SK-N-SH (cell line): ENCODE measurements around the gene TEP1. TPM values are rescaled to one million over a fixed set of nuclear protein-coding genes. Genes with fewer than 3 reads are reported as not detected.

Experiments
- CTCF ChIA-PET: fragments of 300-600, 350-600 bp; formaldehyde crosslinking; extraction: SDS; loops from one replicate; lab custom pipeline; 2021; lab: Yijun Ruan, JAX
- POLR2A ChIA-PET: fragments of 350-600 bp; sonication (Branson Sonifier 250); formaldehyde crosslinking; extraction: SDS; loops from one replicate; lab custom pipeline; 2020; ENCODE audit warnings: antibody characterized with exemption, inconsistent platforms; lab: Yijun Ruan, JAX
- DNase-seq: peaks from one replicate; pipeline ENCODE4 v3.0.0; 2012
- H2AFZ ChIP-seq: fragments of 200-600 bp; sonication (generic); 2 replicates; pipeline ENCODE4 v1.8.1; 2016; ENCODE audit warnings: antibody characterized with exemption, mild to moderate bottlenecking, low read depth
- H3F3A ChIP-seq: fragments of 200-600 bp; sonication (generic); replicated peaks from 2 replicates; pipeline ENCODE3; 2016; ENCODE audit warnings: antibody characterized with exemption, mild to moderate bottlenecking; ENCODE audit not compliant: insufficient read depth
- H3K27ac ChIP-seq, 2 experiments: fragments of 200-500 bp in 1 of 2; fragments of 200-600 bp in 1 of 2; sonication (Bioruptor generic) in 1 of 2; sonication (generic), shearing (Covaris generic) in 1 of 2; 2 replicates each; pipeline versions ENCODE4 v1.5.1 to v1.6.1; 2014 to 2016; ENCODE audit warnings: low read depth in 2 of 2, inconsistent platforms in 1 of 2, low read length in 1 of 2, mild to moderate bottlenecking in 1 of 2, mixed read lengths in 1 of 2
- H3K27me3 ChIP-seq: fragments of 200-600 bp; sonication (generic), shearing (Covaris generic); 2 replicates; pipeline ENCODE4 v1.6.1; 2016; ENCODE audit warnings: mixed run types; ENCODE audit not compliant: insufficient read depth
- H3K36me3 ChIP-seq, 2 experiments: fragments of 200-500 bp in 1 of 2; fragments of 200-600 bp in 1 of 2; sonication (Bioruptor generic) in 1 of 2; sonication (generic) in 1 of 2; replicated peaks in 1 of 2; 2 replicates each; pipeline versions ENCODE3 to v1.5.1; 2014 to 2016; ENCODE audit warnings: low read length in 1 of 2, mild to moderate bottlenecking in 1 of 2; ENCODE audit not compliant: insufficient read depth in 2 of 2, control insufficient read depth in 1 of 2
- H3K4me1 ChIP-seq, 2 experiments: fragments of 200-500 bp in 1 of 2; fragments of 200-600 bp in 1 of 2; sonication (Bioruptor generic) in 1 of 2; sonication (generic), shearing (Covaris generic) in 1 of 2; 2 replicates each; pipeline versions ENCODE4 v1.5.1 to v1.6.1; 2014 to 2016; ENCODE audit warnings: low read depth in 1 of 2, low read length in 1 of 2, mixed run types in 1 of 2; ENCODE audit not compliant: insufficient read depth in 2 of 2, control insufficient read depth in 1 of 2
- H3K4me2 ChIP-seq: fragments of 200-600 bp; sonication (generic), shearing (Covaris generic); 2 replicates; pipeline ENCODE4 v1.6.1; 2017; ENCODE audit warnings: mixed run types
- H3K4me3 ChIP-seq, 2 experiments: fragments of 200-500 bp in 1 of 2; fragments of 200-600 bp in 1 of 2; sonication (Bioruptor generic) in 1 of 2; sonication (generic), shearing (Covaris generic) in 1 of 2; 2 replicates each; pipeline versions ENCODE4 v1.5.1 to v1.8.1; 2014 to 2016; ENCODE audit warnings: low read depth in 2 of 2, inconsistent platforms in 1 of 2, low read length in 1 of 2, mild to moderate bottlenecking in 1 of 2, mixed read lengths in 1 of 2, moderate library complexity in 1 of 2
- H3K79me2 ChIP-seq: fragments of 200-600 bp; sonication (generic); 2 replicates; pipeline ENCODE4 v1.8.1; 2017; ENCODE audit warnings: mild to moderate bottlenecking; ENCODE audit not compliant: insufficient read depth
- H3K9ac ChIP-seq: fragments of 200-600 bp; sonication (generic); 2 replicates; pipeline ENCODE4 v1.6.1; 2017; ENCODE audit warnings: mixed run types
- H3K9me2 ChIP-seq: fragments of 200-600 bp; sonication (generic); 2 replicates; pipeline ENCODE4 v1.6.1; 2017; ENCODE audit warnings: mixed run types
- H3K9me3 ChIP-seq: fragments of 200-600 bp; sonication (generic); 2 replicates; pipeline ENCODE4 v1.6.1; 2017; ENCODE audit warnings: mixed run types, mild to moderate bottlenecking, moderate library complexity
- H4K20me1 ChIP-seq: fragments of 200-600 bp; sonication (generic); 2 replicates; pipeline ENCODE4 v1.6.1; 2017; ENCODE audit warnings: mild to moderate bottlenecking, mixed run types; ENCODE audit not compliant: insufficient read depth
- EP300 ChIP-seq, 2 experiments: IDR thresholded peaks; 2 replicates each; pipeline versions ENCODE4 v1.4.0 to v1.6.1; 2012; ENCODE audit warnings: borderline replicate concordance in 1 of 2, low read depth in 1 of 2, low read length in 1 of 2
- FOSL2 ChIP-seq: IDR thresholded peaks from 2 replicates; pipeline ENCODE4 v1.4.0; 2012; ENCODE audit warnings: low read depth, mild to moderate bottlenecking, moderate library complexity, borderline replicate concordance
- FOXJ3 ChIP-seq: sonication (generic); formaldehyde crosslinking; IDR thresholded peaks from 2 replicates; pipeline ENCODE4 v1.5.1; 2020; ENCODE audit warnings: mild to moderate bottlenecking, missing genetic modification reagents
- GATA2 ChIP-seq: sonication (generic); formaldehyde crosslinking; IDR thresholded peaks from 2 replicates; pipeline ENCODE4 v1.5.0; 2020; ENCODE audit warnings: mild to moderate bottlenecking, missing genetic modification reagents
- JUND ChIP-seq: IDR thresholded peaks from 2 replicates; pipeline ENCODE4 v1.4.0; 2012
- MEF2A ChIP-seq: IDR thresholded peaks from 2 replicates; pipeline ENCODE4 v1.4.0; 2012; ENCODE audit warnings: low read depth, borderline replicate concordance
- MXI1 ChIP-seq: IDR thresholded peaks from 2 replicates; pipeline ENCODE4 v1.6.1; 2012; ENCODE audit warnings: mild to moderate bottlenecking, low read depth, low read length, improper control_type of control experiment
- NFIC ChIP-seq: IDR thresholded peaks from 2 replicates; pipeline ENCODE4 v1.4.0; 2012; ENCODE audit warnings: borderline replicate concordance
- POLR2AphosphoS5 ChIP-seq: IDR thresholded peaks from 2 replicates; pipeline ENCODE4 v1.6.1; 2012; ENCODE audit warnings: low read depth, low read length
- RFX5 ChIP-seq: IDR thresholded peaks from 2 replicates; pipeline ENCODE4 v1.6.1; 2012; ENCODE audit warnings: mild to moderate bottlenecking, improper control_type of control experiment, low read length
- SIN3A ChIP-seq: IDR thresholded peaks from 2 replicates; pipeline ENCODE4 v1.6.1; 2012; ENCODE audit warnings: low read depth, mild to moderate bottlenecking, low read length, moderate library complexity, borderline replicate concordance
- SMC3 ChIP-seq: IDR thresholded peaks from 2 replicates; pipeline ENCODE4 v1.6.1; 2012; ENCODE audit warnings: low read depth, low read length, improper control_type of control experiment
- TCF12 ChIP-seq: IDR thresholded peaks from 2 replicates; pipeline ENCODE4 v1.4.0; 2012
- TEAD4 ChIP-seq: IDR thresholded peaks from 2 replicates; pipeline ENCODE4 v1.4.0; 2012; ENCODE audit warnings: mild to moderate bottlenecking, borderline replicate concordance; ENCODE audit not compliant: insufficient read depth
- USF1 ChIP-seq: IDR thresholded peaks from 2 replicates; pipeline ENCODE4 v1.4.0; 2012; ENCODE audit warnings: low read depth, borderline replicate concordance
- YY1 ChIP-seq: IDR thresholded peaks from 2 replicates; pipeline ENCODE4 v1.4.0; 2012; ENCODE audit warnings: low read depth, mild to moderate bottlenecking
- WGBS: methylation state at CpG from one replicate; pipeline ENCODE4 v1.1.6; 2017; ENCODE audit warnings: low lambda C conversion rate; 5-methylcytosine and 5-hydroxymethylcytosine counted together
- polyA plus RNA-seq, 3 experiments: library from polyadenylated mRNA; depleted of rRNA; stranded (reverse); fragments of >200 nt; gene quantifications; 2 replicates each; pipeline ENCODE4 v1.2.3, GENCODE V29; 2012
- TF ChIP-seq, protein P1 (sequence below): fragments of 150-350 bp; IDR thresholded peaks from 2 replicates; pipeline ENCODE4 v1.6.1; 2016; ENCODE audit warnings: mild to moderate bottlenecking, low read depth, low read length
- TF ChIP-seq, protein P2 (sequence below): IDR thresholded peaks from 2 replicates; pipeline ENCODE4 v1.4.0; 2012; ENCODE audit warnings: low read depth, borderline replicate concordance
- TF ChIP-seq, protein P3 (sequence below): fragments of 150-350 bp; IDR thresholded peaks from 2 replicates; pipeline ENCODE4 v1.6.1; 2017; ENCODE audit warnings: antibody characterized with exemption, low read length, low read depth, borderline replicate concordance
- TF ChIP-seq, protein P4 (sequence below): IDR thresholded peaks from 2 replicates; pipeline ENCODE4 v1.6.1; 2012; ENCODE audit warnings: mild to moderate bottlenecking, low read depth, low read length, moderate library complexity

Gene TEP1
- polyA plus RNA-seq, 1 of the 3 experiments (the other 2 are of a cell fraction), result 12.1 TPM

GRCh38 chr14:20376071-20376588, 37.2 kb downstream of the TEP1 start:
- Histone ChIP-seq H2AFZ (no peak overlapping the region), H3K4me2 (no peak overlapping the region), H3K79me2 (no peaks in the 10 kb centered on the region), H4K20me1 (no peaks in the 10 kb centered on the region), H3K4me3 (no peak overlapping the region), H3K4me1 (no peaks in the 10 kb centered on the region), H3K9me2 (no peaks in the 10 kb centered on the region), H3K9ac (no peak overlapping the region), H3K27me3 (no peaks in the 10 kb centered on the region), H3K9me3 (no peaks in the 10 kb centered on the region), H3F3A (no peaks in the 10 kb centered on the region), H3K27ac (no peak overlapping the region), H3K36me3 (peaks cover 33 to 86% of the 10 kb centered on the region in 2 experiments)
- no peak for TF ChIP-seq FOXJ3 (CRISPR knock-in tag)
- no peak for TF ChIP-seq JUND
- TF ChIP-seq FOSL2, result no peak
- TF ChIP-seq GATA2 (CRISPR knock-in tag), result no peak
- no peak for TF ChIP-seq POLR2AphosphoS5
- TF ChIP-seq, protein P1, sequence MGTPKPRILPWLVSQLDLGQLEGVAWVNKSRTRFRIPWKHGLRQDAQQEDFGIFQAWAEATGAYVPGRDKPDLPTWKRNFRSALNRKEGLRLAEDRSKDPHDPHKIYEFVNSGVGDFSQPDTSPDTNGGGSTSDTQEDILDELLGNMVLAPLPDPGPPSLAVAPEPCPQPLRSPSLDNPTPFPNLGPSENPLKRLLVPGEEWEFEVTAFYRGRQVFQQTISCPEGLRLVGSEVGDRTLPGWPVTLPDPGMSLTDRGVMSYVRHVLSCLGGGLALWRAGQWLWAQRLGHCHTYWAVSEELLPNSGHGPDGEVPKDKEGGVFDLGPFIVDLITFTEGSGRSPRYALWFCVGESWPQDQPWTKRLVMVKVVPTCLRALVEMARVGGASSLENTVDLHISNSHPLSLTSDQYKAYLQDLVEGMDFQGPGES, result no peak
- TF ChIP-seq, protein P2, sequence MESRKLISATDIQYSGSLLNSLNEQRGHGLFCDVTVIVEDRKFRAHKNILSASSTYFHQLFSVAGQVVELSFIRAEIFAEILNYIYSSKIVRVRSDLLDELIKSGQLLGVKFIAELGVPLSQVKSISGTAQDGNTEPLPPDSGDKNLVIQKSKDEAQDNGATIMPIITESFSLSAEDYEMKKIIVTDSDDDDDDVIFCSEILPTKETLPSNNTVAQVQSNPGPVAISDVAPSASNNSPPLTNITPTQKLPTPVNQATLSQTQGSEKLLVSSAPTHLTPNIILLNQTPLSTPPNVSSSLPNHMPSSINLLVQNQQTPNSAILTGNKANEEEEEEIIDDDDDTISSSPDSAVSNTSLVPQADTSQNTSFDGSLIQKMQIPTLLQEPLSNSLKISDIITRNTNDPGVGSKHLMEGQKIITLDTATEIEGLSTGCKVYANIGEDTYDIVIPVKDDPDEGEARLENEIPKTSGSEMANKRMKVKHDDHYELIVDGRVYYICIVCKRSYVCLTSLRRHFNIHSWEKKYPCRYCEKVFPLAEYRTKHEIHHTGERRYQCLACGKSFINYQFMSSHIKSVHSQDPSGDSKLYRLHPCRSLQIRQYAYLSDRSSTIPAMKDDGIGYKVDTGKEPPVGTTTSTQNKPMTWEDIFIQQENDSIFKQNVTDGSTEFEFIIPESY, result no peak
- no peak for TF ChIP-seq SMC3
- no peak for TF ChIP-seq SIN3A
- TF ChIP-seq, protein P3, sequence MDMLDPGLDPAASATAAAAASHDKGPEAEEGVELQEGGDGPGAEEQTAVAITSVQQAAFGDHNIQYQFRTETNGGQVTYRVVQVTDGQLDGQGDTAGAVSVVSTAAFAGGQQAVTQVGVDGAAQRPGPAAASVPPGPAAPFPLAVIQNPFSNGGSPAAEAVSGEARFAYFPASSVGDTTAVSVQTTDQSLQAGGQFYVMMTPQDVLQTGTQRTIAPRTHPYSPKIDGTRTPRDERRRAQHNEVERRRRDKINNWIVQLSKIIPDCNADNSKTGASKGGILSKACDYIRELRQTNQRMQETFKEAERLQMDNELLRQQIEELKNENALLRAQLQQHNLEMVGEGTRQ, result no peak
- TF ChIP-seq MXI1, result no peak
- TF ChIP-seq, protein P4, sequence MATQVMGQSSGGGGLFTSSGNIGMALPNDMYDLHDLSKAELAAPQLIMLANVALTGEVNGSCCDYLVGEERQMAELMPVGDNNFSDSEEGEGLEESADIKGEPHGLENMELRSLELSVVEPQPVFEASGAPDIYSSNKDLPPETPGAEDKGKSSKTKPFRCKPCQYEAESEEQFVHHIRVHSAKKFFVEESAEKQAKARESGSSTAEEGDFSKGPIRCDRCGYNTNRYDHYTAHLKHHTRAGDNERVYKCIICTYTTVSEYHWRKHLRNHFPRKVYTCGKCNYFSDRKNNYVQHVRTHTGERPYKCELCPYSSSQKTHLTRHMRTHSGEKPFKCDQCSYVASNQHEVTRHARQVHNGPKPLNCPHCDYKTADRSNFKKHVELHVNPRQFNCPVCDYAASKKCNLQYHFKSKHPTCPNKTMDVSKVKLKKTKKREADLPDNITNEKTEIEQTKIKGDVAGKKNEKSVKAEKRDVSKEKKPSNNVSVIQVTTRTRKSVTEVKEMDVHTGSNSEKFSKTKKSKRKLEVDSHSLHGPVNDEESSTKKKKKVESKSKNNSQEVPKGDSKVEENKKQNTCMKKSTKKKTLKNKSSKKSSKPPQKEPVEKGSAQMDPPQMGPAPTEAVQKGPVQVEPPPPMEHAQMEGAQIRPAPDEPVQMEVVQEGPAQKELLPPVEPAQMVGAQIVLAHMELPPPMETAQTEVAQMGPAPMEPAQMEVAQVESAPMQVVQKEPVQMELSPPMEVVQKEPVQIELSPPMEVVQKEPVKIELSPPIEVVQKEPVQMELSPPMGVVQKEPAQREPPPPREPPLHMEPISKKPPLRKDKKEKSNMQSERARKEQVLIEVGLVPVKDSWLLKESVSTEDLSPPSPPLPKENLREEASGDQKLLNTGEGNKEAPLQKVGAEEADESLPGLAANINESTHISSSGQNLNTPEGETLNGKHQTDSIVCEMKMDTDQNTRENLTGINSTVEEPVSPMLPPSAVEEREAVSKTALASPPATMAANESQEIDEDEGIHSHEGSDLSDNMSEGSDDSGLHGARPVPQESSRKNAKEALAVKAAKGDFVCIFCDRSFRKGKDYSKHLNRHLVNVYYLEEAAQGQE, result no peak
- no peak for TF ChIP-seq MEF2A
- TF ChIP-seq TEAD4, result no peak
- no peak for TF ChIP-seq RFX5
- TF ChIP-seq EP300 (IDR thresholded peaks at IDR 0.05; ENCODE audit: borderline replicate concordance in 1 of 2, low read depth in 1 of 2, low read length in 1 of 2), result no peak
- no peak for TF ChIP-seq YY1
- no peak for TF ChIP-seq NFIC
- no peak for TF ChIP-seq USF1
- no peak for TF ChIP-seq TCF12
- POLR2A ChIA-PET, result no interaction called here
- no peak for DNase-seq
- CTCF ChIA-PET, result interaction anchor here (1.4 kb wide), 1 partner anchor 49 kb away, joined by 3 read pairs; no protein-coding TSS in a partner anchor
- WGBS, result 100% methylated on average over 8 of the region's 12 CpGs
